Skin of body (tissue), 2 donors: ENCODE measurements around the gene NUAK2. TPM values are rescaled to one million over a fixed set of nuclear protein-coding genes. Genes with fewer than 3 reads are reported as not detected.
"Not testable (repeated sequence)": the region's sequence is repeated elsewhere in the genome, so short reads cannot be mapped to it uniquely, and the experiment has no call there.

Experiments
- DNase-seq: peaks from one replicate; lab custom pipeline; 2025; lab: John Stamatoyannopoulos, UW
- total RNA-seq: library from RNA; depleted of rRNA; stranded (reverse); fragments of >200 nt; gene quantifications from one replicate; pipeline ENCODE4 v1.2.3, GENCODE V29; 2014

The NUAK2 gene
- total RNA-seq, 1 donor from 2014 or later, result 2.0 TPM

DNA sequence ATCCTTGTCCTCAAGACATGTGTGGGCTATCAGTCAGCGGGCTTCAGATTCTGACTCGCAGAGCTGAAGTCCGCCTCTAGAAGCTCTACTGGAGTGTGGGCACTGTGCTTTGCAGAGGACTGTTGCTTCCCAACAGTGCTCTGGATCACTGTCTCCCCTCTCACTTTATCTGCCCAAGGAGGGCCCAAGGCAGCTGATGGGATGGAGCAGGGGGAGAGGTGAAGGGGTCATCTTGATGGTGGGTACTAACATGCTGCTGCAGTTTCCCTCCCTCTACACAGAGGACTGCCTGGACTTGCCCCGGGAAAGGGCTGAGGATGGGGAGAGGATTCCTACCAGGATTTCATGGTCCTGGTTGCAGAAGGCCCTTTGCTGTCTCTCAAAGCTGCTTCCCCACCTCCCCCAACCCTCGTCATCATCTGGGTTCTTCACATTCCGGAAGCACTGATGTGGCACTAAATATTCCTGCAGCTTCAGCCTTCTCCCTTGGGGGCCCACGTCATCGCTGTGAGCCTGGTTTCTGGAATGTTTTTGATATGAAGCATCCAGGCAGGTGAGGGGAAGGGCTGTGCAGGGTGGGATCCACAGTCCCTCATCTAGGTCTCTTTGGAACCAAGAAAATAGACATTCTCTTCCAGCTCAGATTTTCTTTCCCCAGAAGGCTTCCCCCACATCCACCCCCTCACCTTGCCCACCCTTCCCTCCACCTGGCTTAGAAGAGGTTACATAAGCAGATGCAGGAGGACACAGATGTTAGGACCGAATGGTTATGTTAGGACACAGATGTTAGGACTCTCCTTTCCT lies 23.2 kb downstream of the NUAK2 start:
- DNase-seq, result no peak

DNA sequence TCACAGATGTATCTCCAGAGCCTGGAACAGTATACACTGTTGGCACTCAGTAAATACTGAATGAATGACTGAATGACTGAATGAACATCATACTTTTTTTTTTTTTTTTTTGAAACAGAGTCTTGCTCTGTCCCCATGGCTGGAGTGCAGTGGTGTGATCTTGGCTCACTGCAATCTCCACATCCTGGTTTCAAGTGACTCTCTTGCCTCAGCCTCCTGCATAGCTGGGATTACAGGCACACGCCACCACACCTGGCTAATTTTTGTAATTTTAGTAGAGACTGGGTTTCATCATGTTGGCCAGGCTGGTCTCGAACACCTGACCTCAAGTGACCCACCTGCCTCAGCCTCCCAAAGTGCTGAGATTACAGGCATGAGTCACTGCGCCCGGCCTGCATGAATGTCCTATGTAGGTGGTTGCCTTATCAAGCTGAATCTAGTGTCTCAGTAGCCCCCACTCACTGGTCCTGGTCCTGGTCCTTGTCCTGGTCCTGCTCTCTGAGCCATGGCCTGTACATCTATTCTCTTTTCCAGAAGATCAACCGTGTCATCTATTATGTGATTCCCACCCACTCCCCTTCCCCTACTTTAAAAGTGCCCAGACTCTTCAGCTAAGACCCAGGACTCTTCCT lies 23.9 kb downstream of the NUAK2 start:
- not testable (repeated sequence) for DNase-seq

DNA sequence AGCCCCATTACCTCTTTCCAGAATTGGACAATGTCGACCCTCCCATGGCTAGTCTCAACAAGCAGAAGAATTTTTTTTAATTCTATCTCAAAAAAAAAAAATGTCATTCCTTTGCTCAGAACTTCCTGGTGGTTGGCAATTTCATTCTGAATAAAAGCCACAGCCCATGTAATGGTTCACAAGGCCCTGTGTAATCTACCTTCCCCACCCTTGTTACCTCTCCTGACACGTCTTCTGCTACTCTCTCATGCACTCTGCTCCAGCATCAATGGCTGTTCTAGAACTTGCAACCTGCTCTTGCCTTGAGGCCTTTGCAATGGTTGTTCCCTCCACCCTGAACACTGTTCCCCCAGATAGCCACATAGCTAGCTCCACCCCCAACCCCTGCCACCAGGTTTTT lies 25.4 kb downstream of the NUAK2 start:
- DNase-seq, result no peak

DNA sequence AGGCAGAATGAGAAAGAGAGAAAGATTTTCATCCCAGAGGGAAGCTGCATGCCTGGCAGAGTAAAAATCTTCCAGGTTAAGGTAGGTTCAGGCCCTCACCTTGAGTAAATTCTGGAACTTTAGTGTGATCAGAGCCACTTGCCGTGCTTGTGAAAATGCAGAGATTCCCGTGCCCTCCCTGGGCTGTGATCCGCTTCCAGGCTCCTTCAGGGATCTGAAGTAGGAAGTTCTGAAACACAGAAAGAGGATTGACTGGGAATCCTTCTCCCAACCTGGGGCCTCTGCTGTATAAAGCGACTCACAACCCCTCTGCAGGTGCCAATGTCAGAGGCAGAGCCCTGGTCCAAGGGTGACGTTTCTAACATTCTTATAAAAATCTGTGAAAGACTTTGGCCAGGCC lies 26.6 kb downstream of the NUAK2 start:
- no peak for DNase-seq

DNA sequence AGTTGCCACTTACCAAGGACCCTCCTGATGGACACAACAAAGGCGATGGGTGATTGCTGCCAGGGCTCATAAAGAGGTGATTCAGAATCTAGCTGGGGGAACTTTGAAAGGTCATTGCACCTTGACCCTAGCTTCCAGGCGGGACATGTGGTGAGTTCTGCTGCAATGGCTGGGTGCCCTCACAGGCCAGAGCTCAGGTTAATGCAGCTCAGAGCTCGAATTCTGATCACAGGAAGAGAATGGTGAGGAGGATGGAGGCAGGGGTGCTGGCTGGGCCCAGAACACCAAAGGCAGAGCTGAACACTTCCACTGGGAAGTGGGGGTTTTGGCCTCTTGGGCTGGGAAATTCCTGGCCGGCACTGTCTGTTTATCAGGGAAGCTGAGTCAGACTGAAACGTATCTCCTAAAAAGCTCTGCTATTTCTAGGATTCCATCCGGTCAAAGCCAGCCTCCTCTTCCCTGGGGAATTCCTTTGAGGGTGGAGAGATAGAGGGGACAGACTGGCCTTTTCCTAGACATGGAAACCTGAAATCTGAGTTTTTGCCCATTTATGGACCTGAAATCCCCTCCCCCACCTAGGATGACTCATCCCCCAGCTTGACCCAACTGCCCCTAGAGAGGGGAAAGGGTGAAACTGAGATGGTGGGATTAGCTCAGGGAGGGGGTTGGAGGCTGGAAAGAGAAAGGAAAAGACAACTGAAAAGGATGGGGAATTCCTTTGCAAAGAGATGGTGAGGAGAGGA lies 27.2 kb downstream of the NUAK2 start:
- DNase-seq, result peak; percentile 28

DNA sequence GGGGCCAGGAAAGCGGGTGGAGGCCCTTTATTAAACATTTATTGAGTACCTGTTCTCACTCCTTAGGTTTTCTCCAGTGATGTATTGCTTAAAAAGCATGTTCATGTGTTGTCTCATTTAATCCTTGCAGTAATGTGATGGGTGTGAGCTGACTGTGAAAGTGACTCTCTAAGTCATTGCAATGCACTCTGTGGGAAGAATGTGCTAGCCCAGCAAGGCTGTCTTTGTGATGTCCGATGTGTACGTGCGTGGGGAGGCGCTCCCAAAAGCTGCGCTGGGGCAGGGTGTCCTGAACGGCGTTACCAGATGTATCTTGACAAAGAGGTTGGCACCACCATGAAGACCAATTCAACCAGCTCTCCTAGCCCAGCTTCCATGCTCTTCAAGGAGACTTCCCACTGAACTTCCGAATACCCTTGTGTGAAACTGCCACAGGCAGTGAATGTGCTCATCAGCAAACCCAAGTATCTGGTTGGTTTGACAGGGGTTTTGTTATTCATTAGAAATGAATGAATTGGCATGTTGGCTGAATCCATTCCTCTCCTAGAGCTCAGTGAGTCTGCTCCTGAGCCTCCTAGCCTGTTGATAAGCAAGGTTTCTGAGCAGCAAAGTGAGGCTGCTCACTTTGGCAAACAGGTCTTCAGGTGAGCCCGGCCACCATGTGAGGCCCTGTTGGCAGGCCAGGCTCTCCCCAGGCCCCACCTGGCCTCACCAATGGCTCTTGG lies 28.0 kb downstream of the NUAK2 start:
- DNase-seq, result no peak

DNA sequence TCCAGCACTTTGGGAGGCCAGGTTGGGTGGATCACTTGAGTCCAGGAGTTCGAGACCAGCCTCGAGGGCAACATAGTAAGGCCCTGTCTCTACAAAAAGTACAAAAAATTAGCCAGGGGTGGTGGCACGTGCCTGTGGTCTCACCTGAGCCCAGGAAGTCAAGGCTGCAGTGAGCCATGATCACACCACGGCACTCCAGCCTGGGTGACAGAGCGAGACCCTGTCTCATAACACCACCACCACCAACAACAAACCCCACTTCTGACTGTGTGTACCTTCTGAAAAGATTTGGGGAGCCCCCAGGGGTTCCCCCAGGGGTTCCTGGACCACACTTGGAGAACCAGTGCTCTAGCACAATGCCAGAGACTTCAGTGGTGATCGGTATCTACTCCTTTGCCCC lies 29.9 kb downstream of the NUAK2 start:
- no peak for DNase-seq

DNA sequence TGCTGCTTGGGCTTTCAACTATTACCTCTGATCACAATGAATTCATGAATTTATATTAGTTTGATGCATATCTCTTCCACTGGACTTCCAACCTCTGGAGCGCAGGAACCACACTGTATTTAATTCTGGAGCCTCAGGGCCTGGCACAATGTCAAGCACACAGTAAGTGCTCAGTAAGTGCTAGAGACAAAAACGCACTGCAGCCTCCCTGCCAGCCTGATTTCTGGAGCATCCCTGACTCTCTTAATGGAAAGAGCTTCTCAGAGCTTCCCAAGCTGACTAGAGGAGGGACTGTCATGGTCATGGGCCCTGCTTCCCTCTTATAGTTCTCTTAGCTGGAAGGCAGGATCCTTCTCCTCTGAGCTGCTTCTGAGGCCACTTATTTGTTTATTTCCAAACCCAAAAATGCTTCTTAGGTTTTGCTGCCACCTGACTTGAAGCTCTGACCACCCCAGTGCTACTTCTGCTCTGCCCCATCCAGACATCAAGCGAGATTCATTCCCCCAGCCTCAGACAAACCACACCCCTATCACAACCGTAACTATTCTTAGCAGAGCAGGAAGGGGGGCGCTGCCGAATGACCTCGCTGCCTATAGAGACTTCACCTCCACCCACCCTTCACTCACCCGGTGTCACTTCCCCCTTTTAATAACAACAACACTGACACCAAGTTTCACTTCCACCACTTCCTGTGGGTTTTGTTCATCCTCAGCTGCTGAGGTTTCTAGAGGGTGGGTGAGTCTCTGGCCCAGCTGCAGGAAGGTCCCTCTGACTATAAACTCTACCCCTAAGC lies 33.6 kb downstream of the NUAK2 start:
- DNase-seq, result peak; percentile 41

DNA sequence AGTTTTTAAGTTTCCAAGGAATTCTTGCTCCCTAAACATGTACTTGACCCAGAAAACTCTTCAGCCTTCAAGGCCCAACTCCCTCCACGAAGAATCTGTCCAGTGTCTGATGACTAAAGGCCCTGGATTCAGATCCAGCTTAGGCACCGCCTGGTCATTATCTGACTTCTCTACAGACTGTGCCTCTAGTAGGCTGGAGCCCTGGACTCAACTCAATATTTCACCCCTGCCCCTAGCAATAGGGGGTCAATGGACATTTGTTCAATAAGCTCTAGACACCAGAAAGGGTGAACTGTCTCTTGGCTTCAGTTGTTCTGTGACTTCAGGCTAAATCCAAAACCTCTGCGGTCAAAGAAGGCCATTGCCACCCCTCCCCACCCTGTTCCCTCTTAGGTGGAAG lies 34.5 kb downstream of the NUAK2 start:
- DNase-seq, result no peak

DNA sequence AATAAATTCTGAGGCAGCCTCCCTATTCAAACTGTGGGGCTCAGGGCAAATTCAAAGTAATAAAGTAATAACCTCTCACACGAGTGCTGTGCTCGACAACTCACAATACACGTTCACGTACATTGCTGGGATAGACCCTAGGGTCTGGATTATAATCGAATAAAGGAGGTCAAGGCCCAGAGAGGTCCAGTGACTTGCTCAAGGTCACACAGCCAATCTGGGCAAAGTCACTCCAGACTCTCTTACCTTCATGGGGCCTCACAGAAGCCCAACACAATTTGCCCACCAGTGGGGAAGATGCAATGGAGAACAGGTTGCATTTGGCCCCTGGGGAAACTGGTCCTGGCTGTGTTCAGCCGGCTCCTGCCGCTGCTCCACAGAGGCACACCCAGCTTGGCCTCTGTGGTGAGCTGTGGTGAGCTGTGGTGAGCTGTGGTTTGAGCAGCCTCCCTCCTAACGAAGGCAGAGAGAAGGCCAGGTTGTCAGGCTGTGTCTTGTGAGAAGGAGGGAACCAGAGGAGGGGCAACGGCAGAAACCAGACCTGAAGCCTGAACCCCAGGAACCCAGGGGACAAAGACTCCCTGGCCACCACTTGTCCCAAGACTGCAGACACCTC lies 35.1 kb downstream of the NUAK2 start:
- no peak for DNase-seq

DNA sequence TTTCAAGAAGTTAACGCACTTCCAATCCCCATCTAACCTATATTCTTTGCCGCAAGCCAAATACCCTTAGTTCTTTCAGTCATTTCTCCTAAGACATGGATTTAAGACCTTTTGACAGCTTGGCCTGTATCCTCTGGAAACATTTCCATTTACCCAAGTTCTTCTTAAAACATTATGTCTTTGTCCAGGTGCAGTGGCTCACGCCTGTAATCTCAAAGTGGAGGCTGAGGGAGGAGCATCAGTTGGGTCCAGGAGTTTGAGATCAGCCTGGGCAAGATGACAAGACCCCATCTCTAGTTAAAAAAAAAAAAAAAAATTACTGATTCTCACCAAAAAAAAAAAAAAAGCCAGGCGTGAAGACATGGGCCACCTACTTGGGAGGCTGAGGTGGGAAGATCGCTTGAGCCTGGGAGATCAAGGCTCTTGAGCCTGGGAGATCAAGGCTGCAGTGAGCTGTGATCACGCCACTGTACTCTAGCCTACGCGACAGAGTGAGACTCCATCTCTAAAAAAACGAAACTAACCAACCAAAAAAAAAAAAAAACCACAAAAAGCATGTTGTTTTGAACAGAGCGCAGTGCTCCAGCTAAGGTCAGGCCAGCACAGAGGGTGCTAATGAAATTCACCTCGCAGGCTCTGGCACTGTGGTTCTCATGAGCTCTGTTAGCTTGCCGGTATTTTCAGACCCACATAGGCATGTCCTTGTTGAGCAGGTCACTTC lies 36.0 kb downstream of the NUAK2 start:
- DNase-seq, result no peak

DNA sequence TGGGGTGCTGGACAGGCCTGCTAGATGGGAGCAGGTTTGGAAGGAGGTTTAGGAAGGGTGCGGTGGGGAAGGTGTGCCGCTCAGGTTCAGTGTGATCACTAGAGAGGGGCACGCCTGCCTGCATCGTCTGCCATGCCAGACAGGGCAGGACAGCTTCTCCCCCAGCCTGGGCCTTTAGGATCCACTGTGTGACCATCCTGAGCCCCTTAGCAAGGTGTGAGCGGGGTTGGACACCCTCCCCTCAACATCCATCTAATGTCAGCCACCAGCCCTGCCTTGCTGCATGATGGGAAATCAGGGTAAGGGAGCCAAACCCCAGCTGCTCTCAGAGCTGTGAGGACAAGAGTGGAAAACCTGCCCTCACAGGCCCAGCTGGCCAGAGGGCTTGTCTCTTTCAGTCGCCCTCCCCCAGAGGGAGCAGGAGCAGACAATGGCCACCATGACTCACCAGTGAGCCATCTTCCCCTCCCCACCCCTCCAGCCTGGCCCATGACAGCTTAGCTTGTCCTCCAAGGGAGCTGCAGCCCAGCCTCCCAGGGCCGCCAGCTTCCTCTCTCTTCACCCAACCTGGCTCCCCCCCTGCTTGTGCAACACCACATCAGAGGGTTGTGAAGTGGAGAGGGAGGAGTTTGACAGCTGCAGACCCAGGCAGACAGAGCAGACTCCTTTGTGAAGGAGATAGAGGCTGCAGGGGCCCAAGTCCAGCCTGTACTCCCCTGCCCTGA lies 37.0 kb downstream of the NUAK2 start:
- no peak for DNase-seq

DNA sequence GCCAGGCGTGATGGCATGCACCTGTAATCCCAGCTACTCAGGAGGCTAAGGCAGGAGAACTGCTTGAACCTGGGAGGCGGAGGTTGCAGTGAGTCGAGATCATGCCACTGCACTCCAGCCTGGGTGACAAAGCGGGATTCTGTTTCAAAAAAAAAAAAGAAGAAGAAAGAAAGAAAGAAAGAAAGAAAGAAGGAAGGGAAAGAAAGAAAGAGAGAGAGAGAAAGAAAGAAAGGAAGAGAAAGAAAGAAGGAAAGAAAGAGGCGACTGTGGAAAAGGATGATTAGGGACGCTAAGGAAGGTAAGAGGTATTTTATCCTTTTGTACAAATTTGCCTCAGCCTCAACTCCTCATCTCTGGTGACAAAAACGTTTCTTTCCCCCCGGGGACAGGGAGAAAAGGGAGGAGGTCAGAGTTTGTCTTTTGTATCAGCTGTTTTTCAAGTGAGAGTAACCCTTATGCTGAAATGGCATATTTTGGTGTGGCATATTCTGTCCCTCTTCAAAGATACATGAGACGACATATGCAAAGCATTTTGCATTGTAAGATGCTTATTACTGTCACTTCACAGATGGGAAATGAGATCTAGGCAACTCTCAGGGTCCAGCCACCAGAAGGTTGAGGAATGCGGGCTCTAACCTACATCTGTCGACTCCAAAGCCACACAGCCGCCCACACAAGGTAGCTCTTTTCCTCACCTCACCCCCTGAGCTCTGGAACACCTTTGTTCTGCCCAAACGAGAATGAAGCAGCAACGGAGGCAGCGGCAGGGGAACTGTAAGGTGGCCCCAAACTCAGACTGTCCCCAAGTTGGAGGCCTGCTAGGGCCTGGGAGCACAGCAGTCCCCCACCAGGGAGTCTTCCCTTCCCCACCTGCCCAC lies 38.0 kb downstream of the NUAK2 start:
- no peak for DNase-seq

DNA sequence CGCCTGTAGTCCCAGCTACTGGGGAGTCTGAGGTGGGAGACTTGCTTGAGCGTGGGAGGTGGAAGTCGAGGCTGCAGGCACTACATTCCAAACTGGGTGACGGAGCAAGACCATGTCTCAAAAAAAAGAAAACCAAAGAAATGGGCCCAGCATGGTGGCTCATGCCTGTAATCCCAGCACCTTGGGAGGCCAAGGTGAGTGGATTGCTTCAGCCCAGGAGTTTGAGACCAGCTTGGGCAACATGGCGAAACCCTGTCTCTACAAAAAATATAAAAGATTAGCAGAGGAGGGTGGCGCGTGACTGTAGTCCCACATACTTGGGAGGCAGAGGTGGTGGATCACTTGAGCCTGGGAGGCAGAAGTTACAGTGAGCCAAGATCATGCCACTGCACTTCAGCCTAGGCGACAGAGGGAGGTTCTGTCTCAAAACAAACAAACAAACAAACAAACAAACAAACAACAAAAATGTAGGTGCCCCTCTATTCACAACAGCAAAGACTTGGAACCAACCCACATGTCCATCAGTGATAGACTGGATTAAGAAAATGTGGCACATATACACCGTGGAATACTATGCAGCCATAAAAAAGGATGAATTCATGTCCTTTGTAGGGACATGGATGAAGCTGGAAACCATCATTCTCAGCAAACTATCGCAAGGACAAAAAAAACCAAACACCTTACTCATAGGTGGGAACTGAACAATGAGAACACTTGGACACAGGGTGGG lies 40.7 kb downstream of the NUAK2 start:
- not testable (repeated sequence) for DNase-seq

DNA sequence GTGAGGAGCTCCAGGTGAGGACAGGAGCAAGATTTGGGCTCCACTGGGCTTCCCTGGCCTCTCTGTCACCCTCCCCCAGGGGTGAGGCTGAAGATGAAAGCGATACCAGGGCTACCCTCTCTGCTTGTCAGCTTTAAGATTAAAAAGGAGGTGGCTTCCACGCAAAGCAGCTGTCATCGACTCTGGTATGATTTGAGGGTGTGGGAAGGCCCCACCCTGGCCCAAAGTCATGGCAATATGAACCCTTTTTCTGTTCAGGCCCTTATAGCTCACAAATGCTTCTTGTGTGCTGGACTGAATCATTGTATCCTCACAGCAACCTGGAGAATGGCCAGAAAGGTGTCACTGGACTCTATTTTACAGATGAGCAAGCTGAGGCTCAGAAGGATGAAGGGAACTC lies 41.6 kb downstream of the NUAK2 start:
- no peak for DNase-seq

DNA sequence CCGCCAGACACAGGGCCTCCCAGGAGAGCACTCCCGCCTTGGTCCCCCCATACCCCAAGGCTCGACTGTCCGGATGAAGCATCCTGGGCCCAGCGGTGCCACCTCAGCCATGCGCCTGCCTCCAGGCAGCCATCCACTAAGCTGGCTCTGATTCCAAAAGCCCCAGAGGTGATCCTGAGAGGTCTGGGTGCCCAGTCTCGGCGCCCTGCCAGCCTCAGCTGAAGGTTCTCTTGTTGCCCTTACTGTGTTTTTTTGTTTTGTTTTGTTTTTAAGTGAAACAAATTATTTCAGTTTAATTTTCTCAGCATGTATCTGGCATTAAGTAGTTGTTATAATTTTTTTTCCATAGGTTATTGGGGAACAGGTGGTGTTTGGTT lies 44.9 kb downstream of the NUAK2 start:
- DNase-seq, result no peak

DNA sequence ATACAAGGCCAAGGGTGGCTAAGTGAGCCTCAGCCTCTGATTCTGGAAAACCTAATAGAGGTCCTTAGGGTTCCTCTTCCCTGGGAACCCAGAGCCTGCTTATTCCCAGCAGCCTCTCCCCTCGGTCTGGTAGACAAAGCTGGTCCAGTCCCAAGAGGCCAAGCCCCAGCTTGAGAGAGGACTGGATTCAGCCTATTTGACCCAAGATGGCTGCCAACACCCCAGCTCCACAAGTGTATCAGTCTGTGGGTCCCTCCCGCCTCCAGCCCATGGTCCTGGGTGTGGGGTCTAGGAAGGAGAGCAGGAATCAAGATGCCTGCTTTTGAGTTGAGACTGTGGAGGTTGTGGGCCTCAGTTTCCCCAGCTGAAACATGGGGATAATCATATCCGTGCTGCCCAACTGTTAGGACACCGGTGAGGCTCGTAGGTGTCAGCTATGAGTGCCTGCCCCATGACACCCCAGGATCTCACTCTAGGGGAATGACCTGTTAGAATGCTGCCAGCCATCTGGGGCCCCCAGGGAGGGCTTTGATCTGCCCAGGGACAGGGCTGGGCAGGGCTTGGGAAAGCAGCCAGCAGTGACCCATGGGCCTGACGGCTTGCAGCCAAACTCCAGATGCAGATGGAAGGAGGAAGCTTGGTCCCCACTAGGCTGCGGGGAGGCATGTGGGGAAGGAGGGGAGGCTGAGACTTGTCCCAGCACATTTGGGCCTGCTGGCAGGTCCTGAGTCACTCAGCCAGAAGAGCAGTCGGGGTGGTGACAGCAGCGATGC lies 45.4 kb downstream of the NUAK2 start:
- DNase-seq, result no peak
